Measurements from ENCODE around the gene RHAG.
"Not testable (repeated sequence)": the region's sequence is repeated elsewhere in the genome, so short reads cannot be mapped to it uniquely, and the experiment has no call there.

RHAG gene

GRCh38 chr6:49635978-49636712 is 494 bp downstream of the RHAG start:
- no peak for DNase-seq (ENCODE audit: low read depth, low spot score)

GRCh38 chr6:49635480-49635879 is 1.2 kb downstream of the RHAG start:
- no peak for DNase-seq (ENCODE audit: low read depth, low spot score)

- no peak for DNase-seq (ENCODE audit: low read depth, low spot score)
Observed at GRCh38 chr6:49634836-49635218, 1.8 kb downstream of the RHAG start.

GRCh38 chr6:49634092-49634835 is 2.4 kb downstream of the RHAG start:
- no peak for DNase-seq (ENCODE audit: low read depth, low spot score)

- no peak for DNase-seq (ENCODE audit: low read depth, low spot score)
Observed at GRCh38 chr6:49633541-49633940, 3.1 kb downstream of the RHAG start.

- no peak for DNase-seq (ENCODE audit: low read depth, low spot score)
Observed at GRCh38 chr6:49632727-49633126, 3.9 kb downstream of the RHAG start.

GRCh38 chr6:49629485-49630088 is 7.1 kb downstream of the RHAG start:
- not testable (repeated sequence) for DNase-seq (ENCODE audit: low read depth, low spot score)

GRCh38 chr6:49626811-49627210 is 9.8 kb downstream of the RHAG start:
- DNase-seq (ENCODE audit: low read depth, low spot score), result no peak

GRCh38 chr6:49618257-49618656 is 18.4 kb downstream of the RHAG start:
- DNase-seq (ENCODE audit: low read depth, low spot score), result no peak

- not testable (repeated sequence) for DNase-seq (ENCODE audit: low read depth, low spot score)
Observed at GRCh38 chr6:49614144-49614543, 22.5 kb downstream of the RHAG start.

- DNase-seq (ENCODE audit: low read depth, low spot score), result no peak
Observed at GRCh38 chr6:49609285-49609684, 27.4 kb downstream of the RHAG start.

GRCh38 chr6:49608275-49608674 is 28.4 kb downstream of the RHAG start:
- DNase-seq (ENCODE audit: low read depth, low spot score), result not testable (repeated sequence)

GRCh38 chr6:49607391-49607982 is 29.2 kb downstream of the RHAG start:
- no peak for DNase-seq (ENCODE audit: low read depth, low spot score)

- no peak for DNase-seq (ENCODE audit: low read depth, low spot score)
Observed at GRCh38 chr6:49606721-49607390, 29.8 kb downstream of the RHAG start.

GRCh38 chr6:49604080-49604479 is 32.6 kb downstream of the RHAG start:
- not testable (repeated sequence) for DNase-seq (ENCODE audit: low read depth, low spot score)

- DNase-seq (ENCODE audit: low read depth, low spot score), result not testable (repeated sequence)
Observed at GRCh38 chr6:49587262-49587661, 49.4 kb downstream of the RHAG start.

GRCh38 chr6:49582529-49582928 is 54.1 kb downstream of the RHAG start:
- no peak for DNase-seq (ENCODE audit: low read depth, low spot score)

GRCh38 chr6:49579649-49580048 is 57.0 kb downstream of the RHAG start:
- DNase-seq (ENCODE audit: low read depth, low spot score), result no peak

- DNase-seq (ENCODE audit: low read depth, low spot score), result no peak
Observed at GRCh38 chr6:49576618-49577017, 60.0 kb downstream of the RHAG start.

- no peak for DNase-seq (ENCODE audit: low read depth, low spot score)
Observed at GRCh38 chr6:49570474-49571079, 66.1 kb downstream of the RHAG start.

- no peak for DNase-seq (ENCODE audit: low read depth, low spot score)
Observed at GRCh38 chr6:49565855-49566254, 70.8 kb downstream of the RHAG start.
